Body of pancreas (tissue), 4 donors: ENCODE measurements around the gene JAKMIP3. TPM values are rescaled to one million over a fixed set of nuclear protein-coding genes. Genes with fewer than 3 reads are reported as not detected.
A peak's percentile ranks its signal among the peaks of the same experiment; 100 is the strongest.

Experiments used
- ATAC-seq: fragments of 150-250 bp; one replicate; pipeline ENCODE4 v1.9.1; 2016
- DNase-seq, 4 donors: peaks; one replicate each; pipeline ENCODE4 v3.0.0-alpha.2; 2019
- H3K27ac ChIP-seq, 4 donors: fragments of 200-600 bp; sonication (generic); 1 replicate in 3 of 4; 2 replicates in 1 of 4; pipeline versions ENCODE4 v1.5.1 to v1.6.1; 2016 to 2019; ENCODE audit warnings: mild to moderate bottlenecking in 1 of 4, mixed read lengths in 1 of 4, moderate library complexity in 1 of 4
- H3K27me3 ChIP-seq, 2 donors: fragments of 200-600 bp; sonication (generic); one replicate each; pipeline ENCODE4 v1.6.0; 2016; ENCODE audit warnings: mild to moderate bottlenecking in 1 of 2
- H3K36me3 ChIP-seq, 2 donors: fragments of 200-600 bp; sonication (generic); replicated peaks in 1 of 2; 2 replicates each; pipeline ENCODE4 v1.5.1; 2016; ENCODE audit warnings: low read depth in 2 of 2; ENCODE audit not compliant: insufficient read depth in 1 of 2
- H3K4me1 ChIP-seq: fragments of 200-600 bp; sonication (generic); one replicate; pipeline ENCODE4 v1.6.0; 2016
- H3K4me3 ChIP-seq, 2 donors: fragments of 200-600 bp; sonication (generic); 1 replicate in 1 of 2; 2 replicates in 1 of 2; pipeline ENCODE4 v1.5.1; 2016 to 2019
- H3K9me3 ChIP-seq, 3 donors: fragments of 200-600 bp; sonication (generic); 1 replicate in 2 of 3; 2 replicates in 1 of 3; pipeline ENCODE4 v1.5.1; 2016
- CTCF ChIP-seq, 7 experiments: fragments of 450-650 bp in 4 of 7; fragments of 200-600 bp in 3 of 7; sonication (generic) in 3 of 7; IDR thresholded peaks; one replicate each; pipeline ENCODE4 v1.5.1; 2016 to 2019; ENCODE audit warnings: antibody characterized with exemption in 7 of 7
- POLR2A ChIP-seq, 3 donors: fragments of 450-650 bp; IDR thresholded peaks; one replicate each; pipeline ENCODE4 v1.6.1; 2016; ENCODE audit warnings: antibody characterized with exemption in 3 of 3, mild to moderate bottlenecking in 2 of 3
- WGBS, 2 donors: methylation state at CpG; one replicate each; pipeline ENCODE4 v1.1.5; 2017; 5-methylcytosine and 5-hydroxymethylcytosine counted together
- intact Hi-C: fragments of 100-400 bp; cut with DNase I; formaldehyde crosslinking; loops from one replicate; pipeline ENCODE4 v1.15.1; 2023
- total RNA-seq, 2 donors: library from RNA; depleted of rRNA; stranded (reverse); fragments of >200 nt; gene quantifications; one replicate each; pipeline ENCODE4 v1.1.0, GENCODE V29; 2016

JAKMIP3 gene
- total RNA-seq, 2 donors from 2014 or later, result 0.26 to 0.33 TPM

- Histone ChIP-seq H3K27me3 (no peaks in the 10 kb centered on the region), H3K27ac (no peak overlapping the region), H3K4me1 (peaks cover 11% of the 10 kb centered on the region), H3K36me3 (no peaks in the 10 kb centered on the region), H3K9me3 (no peaks in the 10 kb centered on the region), H3K4me3 (no peak overlapping the region)
- TF ChIP-seq CTCF (IDR thresholded peaks at IDR 0.05) (no peak), POLR2A (IDR thresholded peaks at IDR 0.05) (no peak)
- intact Hi-C loops, result no loop called here
- no peak for ATAC-seq
- no peak for DNase-seq
- WGBS, 2 donors, result 76 to 79% methylated on average over 5 of the region's 5 CpGs
Measured at GRCh38 chr10:132033632-132034031, 32.1 kb upstream of the JAKMIP3 start.

- intact Hi-C loops, result no loop called here
- no peaks in the 10 kb centered on the region for H3K27me3 ChIP-seq
- WGBS, 2 donors, result 47 to 83% methylated on average over 3 to 8 of the region's 8 CpGs
- no peak for ATAC-seq
- H3K4me1 ChIP-seq, result peaks cover 11% of the 10 kb centered on the region
- no peak overlapping the region for H3K27ac ChIP-seq
- no peak for DNase-seq
- H3K36me3 ChIP-seq, result no peaks in the 10 kb centered on the region
- TF ChIP-seq POLR2A (IDR thresholded peaks at IDR 0.05) (no peak), CTCF (IDR thresholded peaks at IDR 0.05) (no peak)
- no peak overlapping the region for H3K4me3 ChIP-seq
- H3K9me3 ChIP-seq, result no peaks in the 10 kb centered on the region
Measured at GRCh38 chr10:132035476-132035875, 30.3 kb upstream of the JAKMIP3 start.

GRCh38 chr10:132036153-132036886 is 29.4 kb upstream of the JAKMIP3 start:
- 0 to 1% methylated on average over 22 to 69 of the region's 100 CpGs for WGBS, 2 donors

GRCh38 chr10:132036887-132037675 is 28.7 kb upstream of the JAKMIP3 start:
- DNase-seq, result peak in 1 of 4 donors; percentile 39
- intact Hi-C loops, result no loop called here
- Histone ChIP-seq H3K27ac (no peak overlapping the region), H3K36me3 (no peaks in the 10 kb centered on the region), H3K4me3 (no peak overlapping the region), H3K27me3 (no peaks in the 10 kb centered on the region), H3K9me3 (no peaks in the 10 kb centered on the region), H3K4me1 (peaks cover 11% of the 10 kb centered on the region)
- WGBS, 2 donors, result 12 to 37% methylated on average over 9 to 44 of the region's 44 CpGs
- TF ChIP-seq POLR2A (IDR thresholded peaks at IDR 0.05), result no peak
- peak in 1 of 7 experiments; percentile 10 for TF ChIP-seq CTCF (IDR thresholded peaks at IDR 0.05)
- ATAC-seq, result peak; percentile 54

More at GRCh38 chr10:132036153-132036886, 29.4 kb upstream of the JAKMIP3 start:
- Histone ChIP-seq H3K27ac (no peak overlapping the region), H3K4me3 (no peak overlapping the region), H3K4me1 (peaks cover 11% of the 10 kb centered on the region), H3K36me3 (no peaks in the 10 kb centered on the region), H3K9me3 (no peaks in the 10 kb centered on the region), H3K27me3 (no peaks in the 10 kb centered on the region)
- ATAC-seq, result peak; percentile 58
- TF ChIP-seq POLR2A (IDR thresholded peaks at IDR 0.05) (no peak), CTCF (IDR thresholded peaks at IDR 0.05) (no peak)
- peak in 2 of 4 donors; percentile 20 to 39 for DNase-seq
- intact Hi-C loops, result no loop called here
